ENCODE results near the gene IL13. TPM values are rescaled to one million over a fixed set of nuclear protein-coding genes. Genes with fewer than 3 reads are reported as not detected.
"Not testable (repeated sequence)": the region's sequence is repeated elsewhere in the genome, so short reads cannot be mapped to it uniquely, and the experiment has no call there.

IL13 gene
- total and polyA plus RNA-seq, 2 experiments from 2014 or later, result not detected

DNA sequence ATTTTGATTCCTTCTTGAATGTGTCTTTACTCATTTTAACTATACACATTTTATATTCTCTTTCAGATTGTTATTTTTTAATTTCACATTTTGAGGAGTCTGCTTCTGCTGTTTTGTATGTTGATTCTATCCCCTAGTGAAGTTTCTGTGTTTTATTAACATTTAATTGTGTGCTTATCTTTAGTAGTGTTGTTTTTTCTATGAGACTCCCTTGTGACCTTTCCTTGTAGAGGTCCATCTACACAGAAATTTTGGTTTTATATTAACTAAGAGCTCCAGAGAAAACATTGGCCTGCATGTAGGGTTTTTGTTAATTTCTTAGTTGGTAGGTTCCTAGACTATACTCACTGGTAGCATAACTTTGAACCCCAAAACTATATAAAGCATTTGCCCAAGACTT is 35.4 kb upstream of the IL13 start:
- H3F3A ChIP-seq (ENCODE audit: insufficient read depth), result no peaks in the 10 kb centered on the region
- H4K20me1 ChIP-seq (ENCODE audit: insufficient read depth), result no peaks in the 10 kb centered on the region
- no peak overlapping the region for H3K9ac ChIP-seq
- no peaks in the 10 kb centered on the region for H3K9me2 ChIP-seq (ENCODE audit: insufficient read depth)
- no peaks in the 10 kb centered on the region for H3K4me1 ChIP-seq (ENCODE audit: insufficient read depth)
- no peaks in the 10 kb centered on the region for H3K27me3 ChIP-seq (replicated peaks; ENCODE audit: insufficient read depth)
- TF ChIP-seq EZH2phosphoT487 (IDR thresholded peaks at IDR 0.05; ENCODE audit: insufficient read depth, low read depth), result no peak
- no peak for TF ChIP-seq EZH2 (IDR thresholded peaks at IDR 0.05; ENCODE audit: insufficient read depth, poor library complexity, severe bottlenecking)
- no peaks in the 10 kb centered on the region for H3K79me2 ChIP-seq (ENCODE audit: insufficient read depth)
- in situ Hi-C loops (cut with MboI), result no loop called here
- H3K4me2 ChIP-seq (ENCODE audit: unreplicated experiment), result no peak overlapping the region
- H3K4me3 ChIP-seq, result no peak overlapping the region
- no peak for DNase-seq
- H3K27ac ChIP-seq, result no peak overlapping the region
- peaks cover 17% of the 10 kb centered on the region for H3K36me3 ChIP-seq (ENCODE audit: low read depth)
- no peaks in the 10 kb centered on the region for H3K9me3 ChIP-seq (ENCODE audit: low read depth)
- H2AFZ ChIP-seq, result no peak overlapping the region

DNA sequence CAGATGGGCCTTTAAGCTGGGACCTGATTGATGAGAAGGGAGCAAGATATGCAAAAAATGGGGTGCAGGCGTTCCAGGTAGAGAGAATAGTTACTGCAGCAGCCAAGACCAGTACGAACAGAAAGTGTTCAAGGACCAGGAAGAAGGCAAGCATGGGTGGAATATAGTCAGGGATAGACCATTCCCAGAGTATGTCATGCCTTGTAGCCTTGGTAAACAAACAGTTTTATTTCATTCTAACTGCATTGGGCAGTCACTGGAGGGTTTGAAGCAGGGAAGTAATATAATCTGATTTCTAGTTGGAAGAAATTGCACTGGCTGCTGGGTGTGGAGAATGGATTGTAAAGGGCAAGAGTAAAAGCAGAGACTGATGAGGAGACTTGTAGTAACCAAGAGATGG is 30.5 kb upstream of the IL13 start:
- H3K4me3 ChIP-seq, result no peak overlapping the region
- TF ChIP-seq EZH2phosphoT487 (IDR thresholded peaks at IDR 0.05; ENCODE audit: insufficient read depth, low read depth) (no peak), EZH2 (IDR thresholded peaks at IDR 0.05; ENCODE audit: insufficient read depth, poor library complexity, severe bottlenecking) (no peak)
- in situ Hi-C loops (cut with MboI), result no loop called here
- WGBS, 2 experiments (ENCODE audit: low coverage in 1 of 2, low lambda C conversion rate in 2 of 2, missing lambda C conversion rate in 2 of 2), result 86% methylated on average over 2 of the region's 2 CpGs
- no peaks in the 10 kb centered on the region for H4K20me1 ChIP-seq (ENCODE audit: insufficient read depth)
- H3K27me3 ChIP-seq (replicated peaks; ENCODE audit: insufficient read depth), result no peaks in the 10 kb centered on the region
- H3K4me2 ChIP-seq (ENCODE audit: unreplicated experiment), result no peak overlapping the region
- DNase-seq, result no peak
- no peaks in the 10 kb centered on the region for H3K36me3 ChIP-seq (ENCODE audit: low read depth)
- H3K9me2 ChIP-seq (ENCODE audit: insufficient read depth), result no peaks in the 10 kb centered on the region
- H3K9me3 ChIP-seq (ENCODE audit: low read depth), result no peaks in the 10 kb centered on the region
- H3F3A ChIP-seq (ENCODE audit: insufficient read depth), result no peaks in the 10 kb centered on the region
- H3K4me1 ChIP-seq (ENCODE audit: insufficient read depth), result no peaks in the 10 kb centered on the region
- H3K79me2 ChIP-seq (ENCODE audit: insufficient read depth), result no peaks in the 10 kb centered on the region
- H2AFZ ChIP-seq, result no peak overlapping the region
- H3K9ac ChIP-seq, result no peak overlapping the region
- H3K27ac ChIP-seq, result no peak overlapping the region

DNA sequence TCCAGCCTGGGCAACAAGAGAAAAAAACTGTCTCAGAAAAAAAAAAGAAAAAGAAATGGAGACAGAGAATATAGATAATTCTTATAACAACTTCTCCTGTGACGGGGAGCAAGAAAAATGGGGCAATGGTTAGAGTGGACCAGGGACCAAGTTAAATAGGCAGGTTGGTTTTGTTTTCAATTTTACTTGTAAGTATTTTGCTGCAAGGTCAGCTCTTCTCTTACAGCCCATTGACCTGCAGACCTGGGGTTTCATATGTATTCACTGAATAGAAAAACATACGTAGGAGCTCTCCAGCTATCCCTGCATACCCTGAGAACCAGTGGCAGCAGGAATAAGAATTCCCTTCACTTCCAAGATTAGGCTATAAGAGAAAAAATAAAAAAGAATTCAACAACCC is 29.2 kb upstream of the IL13 start:
- Histone ChIP-seq H3K27me3 (replicated peaks; ENCODE audit: insufficient read depth) (no peaks in the 10 kb centered on the region), H3K36me3 (ENCODE audit: low read depth) (0 out of 2 replicates have a peak, but pooled peaks cover 4% of the 10 kb centered on the region), H3F3A (ENCODE audit: insufficient read depth) (no peaks in the 10 kb centered on the region), H3K4me1 (ENCODE audit: insufficient read depth) (no peaks in the 10 kb centered on the region), H3K9ac (no peak overlapping the region), H3K79me2 (ENCODE audit: insufficient read depth) (no peaks in the 10 kb centered on the region), H3K9me2 (ENCODE audit: insufficient read depth) (no peaks in the 10 kb centered on the region), H3K4me2 (ENCODE audit: unreplicated experiment) (no peak overlapping the region), H3K27ac (no peak overlapping the region), H3K4me3 (no peak overlapping the region), H2AFZ (no peak overlapping the region), H3K9me3 (ENCODE audit: low read depth) (no peaks in the 10 kb centered on the region), H4K20me1 (ENCODE audit: insufficient read depth) (no peaks in the 10 kb centered on the region)
- TF ChIP-seq EZH2phosphoT487 (IDR thresholded peaks at IDR 0.05; ENCODE audit: insufficient read depth, low read depth) (no peak), EZH2 (IDR thresholded peaks at IDR 0.05; ENCODE audit: insufficient read depth, poor library complexity, severe bottlenecking) (no peak)
- in situ Hi-C loops (cut with MboI), result no loop called here
- DNase-seq, result no peak
- 93 to 99% methylated on average over 2 of the region's 2 CpGs for WGBS, 2 experiments (ENCODE audit: low coverage in 1 of 2, low lambda C conversion rate in 2 of 2, missing lambda C conversion rate in 2 of 2)

DNA sequence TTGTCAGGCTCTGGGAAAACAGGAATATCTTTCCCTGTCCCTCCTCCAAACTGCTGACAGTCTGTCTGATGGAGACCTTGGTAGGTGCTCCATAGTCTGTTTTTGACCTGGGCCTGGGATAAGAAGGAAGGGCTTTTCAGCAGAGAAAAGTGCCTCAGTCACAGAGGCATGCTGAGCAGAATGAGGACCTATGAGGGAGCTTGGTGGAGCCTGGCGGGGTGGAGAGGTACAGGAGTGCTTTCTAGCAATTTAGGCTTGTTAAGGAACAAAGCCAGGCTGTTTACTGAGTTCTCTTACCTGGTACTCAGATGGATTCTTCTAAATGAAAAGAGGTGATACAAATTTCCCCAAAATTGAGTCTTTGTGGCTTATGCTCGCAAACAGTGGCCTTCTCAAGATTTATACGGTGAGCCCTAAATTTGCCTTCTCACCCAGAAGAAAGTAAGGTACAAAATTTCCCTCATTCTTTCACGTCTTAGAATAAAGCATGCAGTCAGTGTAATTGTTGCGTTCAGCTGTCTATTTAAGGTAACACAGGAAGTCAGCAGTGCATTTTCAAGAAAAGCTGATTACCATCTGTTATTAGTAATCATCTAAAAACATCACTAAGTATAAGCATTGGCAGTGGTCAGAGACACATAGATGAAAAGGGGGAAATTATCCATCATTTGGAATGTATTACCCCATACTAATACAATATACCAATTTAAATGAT is 28.6 kb upstream of the IL13 start:
- H3K27me3 ChIP-seq (replicated peaks; ENCODE audit: insufficient read depth), result no peaks in the 10 kb centered on the region
- no peak overlapping the region for H2AFZ ChIP-seq
- no peaks in the 10 kb centered on the region for H3K9me2 ChIP-seq (ENCODE audit: insufficient read depth)
- no peaks in the 10 kb centered on the region for H3K79me2 ChIP-seq (ENCODE audit: insufficient read depth)
- no peak overlapping the region for H3K4me2 ChIP-seq (ENCODE audit: unreplicated experiment)
- no peaks in the 10 kb centered on the region for H3K9me3 ChIP-seq (ENCODE audit: low read depth)
- 0 out of 2 replicates have a peak, but pooled peaks cover 4% of the 10 kb centered on the region for H3K36me3 ChIP-seq (ENCODE audit: low read depth)
- no peak overlapping the region for H3K27ac ChIP-seq
- no peaks in the 10 kb centered on the region for H3K4me1 ChIP-seq (ENCODE audit: insufficient read depth)
- H3F3A ChIP-seq (ENCODE audit: insufficient read depth), result no peaks in the 10 kb centered on the region
- in situ Hi-C loops (cut with MboI), result no loop called here
- WGBS, 2 experiments (ENCODE audit: low coverage in 1 of 2, low lambda C conversion rate in 2 of 2, missing lambda C conversion rate in 2 of 2), result 77 to 80% methylated on average over 5 of the region's 5 CpGs
- H3K4me3 ChIP-seq, result no peak overlapping the region
- H4K20me1 ChIP-seq (ENCODE audit: insufficient read depth), result no peaks in the 10 kb centered on the region
- H3K9ac ChIP-seq, result no peak overlapping the region
- DNase-seq, result no peak
- TF ChIP-seq EZH2 (IDR thresholded peaks at IDR 0.05; ENCODE audit: insufficient read depth, poor library complexity, severe bottlenecking) (no peak), EZH2phosphoT487 (IDR thresholded peaks at IDR 0.05; ENCODE audit: insufficient read depth, low read depth) (no peak)

DNA sequence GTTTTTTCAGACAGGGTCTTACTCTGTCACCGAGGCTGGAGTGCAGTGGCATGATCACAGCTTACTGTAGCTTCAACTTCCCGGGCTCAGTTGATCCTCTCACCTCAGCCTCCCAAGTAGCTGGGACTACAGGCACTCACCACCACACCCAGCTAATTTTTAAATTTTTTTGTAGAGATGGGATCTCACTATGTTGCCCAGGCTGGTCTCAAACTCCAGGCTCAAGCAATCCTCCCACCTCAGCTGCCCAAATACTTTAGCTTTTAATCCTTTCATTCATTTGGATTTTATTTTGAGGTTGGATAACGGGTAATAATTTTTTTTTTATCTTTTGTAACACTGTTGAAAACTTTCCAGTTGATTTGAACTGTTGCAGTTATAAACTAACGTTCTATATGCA is 24.4 kb upstream of the IL13 start:
- in situ Hi-C loops (cut with MboI); H3K79me2 ChIP-seq (ENCODE audit: insufficient read depth); H3K9me2 ChIP-seq (ENCODE audit: insufficient read depth); H2AFZ ChIP-seq; H3K9ac ChIP-seq; H3K4me3 ChIP-seq; DNase-seq; H3K27ac ChIP-seq; H3K27me3 ChIP-seq (replicated peaks; ENCODE audit: insufficient read depth); H3K4me1 ChIP-seq (ENCODE audit: insufficient read depth); H3K4me2 ChIP-seq (ENCODE audit: unreplicated experiment); H3F3A ChIP-seq (ENCODE audit: insufficient read depth); H4K20me1 ChIP-seq (ENCODE audit: insufficient read depth); H3K9me3 ChIP-seq (ENCODE audit: low read depth): not testable (repeated sequence)
- H3K36me3 ChIP-seq (ENCODE audit: low read depth), result peaks cover 11% of the 10 kb centered on the region
- 88 to 92% methylated on average over 4 of the region's 4 CpGs for WGBS, 2 experiments (ENCODE audit: low coverage in 1 of 2, low lambda C conversion rate in 2 of 2, missing lambda C conversion rate in 2 of 2)
